ENCODE measurements around the gene KCTD5.
A peak's percentile ranks its signal among the peaks of the same experiment; 100 is the strongest.
"Not testable (repeated sequence)": the region's sequence is repeated elsewhere in the genome, so short reads cannot be mapped to it uniquely, and the experiment has no call there.

KCTD5 gene

GRCh38 chr16:2710021-2710710, 27.8 kb downstream of the KCTD5 start:
- no peak for DNase-seq (ENCODE audit: low spot score)

- no peak for DNase-seq (ENCODE audit: low spot score)
Observed at GRCh38 chr16:2710711-2711231, 28.4 kb downstream of the KCTD5 start.

- no peak for DNase-seq (ENCODE audit: low spot score)
Observed at GRCh38 chr16:2711370-2712062, 29.2 kb downstream of the KCTD5 start.

GRCh38 chr16:2712063-2712441, 29.7 kb downstream of the KCTD5 start:
- no peak for DNase-seq (ENCODE audit: low spot score)

GRCh38 chr16:2712546-2712945, 30.2 kb downstream of the KCTD5 start:
- DNase-seq (ENCODE audit: low spot score): no peak

- no peak for DNase-seq (ENCODE audit: low spot score)
Observed at GRCh38 chr16:2713523-2713922, 31.2 kb downstream of the KCTD5 start.

GRCh38 chr16:2713985-2714774, 31.9 kb downstream of the KCTD5 start:
- no peak for DNase-seq (ENCODE audit: low spot score)

GRCh38 chr16:2715064-2715463, 32.7 kb downstream of the KCTD5 start:
- DNase-seq (ENCODE audit: low spot score): no peak

- peak; percentile 75 for DNase-seq (ENCODE audit: low spot score)
Observed at GRCh38 chr16:2715519-2715918, 33.2 kb downstream of the KCTD5 start.

- DNase-seq (ENCODE audit: low spot score): no peak
Observed at GRCh38 chr16:2715966-2716885, 33.9 kb downstream of the KCTD5 start.

- no peak for DNase-seq (ENCODE audit: low spot score)
Observed at GRCh38 chr16:2716948-2717347, 34.6 kb downstream of the KCTD5 start.

- no peak for DNase-seq (ENCODE audit: low spot score)
Observed at GRCh38 chr16:2717383-2718263, 35.3 kb downstream of the KCTD5 start.

GRCh38 chr16:2719328-2720063, 37.2 kb downstream of the KCTD5 start:
- DNase-seq (ENCODE audit: low spot score): no peak

GRCh38 chr16:2720064-2720457, 37.7 kb downstream of the KCTD5 start, which contains the start of gene PRSS27:
Gene PRSS27, minus strand, starts transcription at chr16:2720224. Its CDS starts 64 bp downstream, at chr16:2720160.
- no peak for DNase-seq (ENCODE audit: low spot score)

- peak; percentile 89 for DNase-seq (ENCODE audit: low spot score)
Observed at GRCh38 chr16:2720719-2721633, 38.7 kb downstream of the KCTD5 start.

- DNase-seq (ENCODE audit: low spot score): not testable (repeated sequence)
Observed at GRCh38 chr16:2721634-2722173, 39.4 kb downstream of the KCTD5 start.

GRCh38 chr16:2724088-2724676, 41.9 kb downstream of the KCTD5 start:
- no peak for DNase-seq (ENCODE audit: low spot score)

- DNase-seq (ENCODE audit: low spot score): no peak
Observed at GRCh38 chr16:2724816-2725348, 42.6 kb downstream of the KCTD5 start.
